Astrocyte of the spinal cord (primary cell): Measurements from ENCODE around the gene CLTA.

Experiments
- DNase-seq: peaks from one replicate; pipeline ENCODE4 v3.0.0; 2011; ENCODE audit warnings: low read depth, low spot score
- H3K4me3 ChIP-seq: 2 replicates; pipeline ENCODE4 v1.5.1; 2011; ENCODE audit warnings: low read depth, mild to moderate bottlenecking, low read length, moderate library complexity
- CTCF ChIP-seq: IDR thresholded peaks from 2 replicates; pipeline ENCODE4 v1.5.1; 2012; ENCODE audit warnings: low read depth, mild to moderate bottlenecking, low read length, inconsistent platforms
- in situ Hi-C: cut with HindIII; loops from 2 replicates; pipeline ENCODE4 v1.10.0; 2017; ENCODE audit warnings: low sequenced_read_pairs

The CLTA gene

GRCh38 chr9:36194326-36195000 is 3.7 kb downstream of the CLTA start:
- in situ Hi-C loops, result no loop called here
- no peak overlapping the region for H3K4me3 ChIP-seq
- peak; percentile 26 for DNase-seq
- no peak for TF ChIP-seq CTCF

- in situ Hi-C loops, result no loop called here
- no peak for DNase-seq
- TF ChIP-seq CTCF, result peak; percentile 39
- H3K4me3 ChIP-seq, result no peak overlapping the region
Measured at GRCh38 chr9:36204906-36205547, 14.3 kb downstream of the CLTA start.

GRCh38 chr9:36207016-36207415 is 16.3 kb downstream of the CLTA start:
- TF ChIP-seq CTCF, result no peak
- peak; percentile 43 for DNase-seq
- no peak overlapping the region for H3K4me3 ChIP-seq
- in situ Hi-C loops, result no loop called here

- no peak overlapping the region for H3K4me3 ChIP-seq
- TF ChIP-seq CTCF, result no peak
- DNase-seq, result peak; percentile 40
- in situ Hi-C loops, result no loop called here
Measured at GRCh38 chr9:36207546-36208012, 16.9 kb downstream of the CLTA start.

GRCh38 chr9:36208521-36209253 is 18.0 kb downstream of the CLTA start:
- in situ Hi-C loops, result no loop called here
- TF ChIP-seq CTCF, result no peak
- H3K4me3 ChIP-seq, result no peak overlapping the region
- DNase-seq, result no peak

- no peak for TF ChIP-seq CTCF
- in situ Hi-C loops, result no loop called here
Measured at GRCh38 chr9:36210722-36211121, 20.0 kb downstream of the CLTA start.

More at GRCh38 chr9:36210722-36211121, 20.0 kb downstream of the CLTA start:
- DNase-seq, result no peak
- H3K4me3 ChIP-seq, result no peak overlapping the region
